ENCODE data around the gene WASHC1.
"Not testable (repeated sequence)": the region's sequence is repeated elsewhere in the genome, so short reads cannot be mapped to it uniquely, and the experiment has no call there.

WASHC1 gene

DNA sequence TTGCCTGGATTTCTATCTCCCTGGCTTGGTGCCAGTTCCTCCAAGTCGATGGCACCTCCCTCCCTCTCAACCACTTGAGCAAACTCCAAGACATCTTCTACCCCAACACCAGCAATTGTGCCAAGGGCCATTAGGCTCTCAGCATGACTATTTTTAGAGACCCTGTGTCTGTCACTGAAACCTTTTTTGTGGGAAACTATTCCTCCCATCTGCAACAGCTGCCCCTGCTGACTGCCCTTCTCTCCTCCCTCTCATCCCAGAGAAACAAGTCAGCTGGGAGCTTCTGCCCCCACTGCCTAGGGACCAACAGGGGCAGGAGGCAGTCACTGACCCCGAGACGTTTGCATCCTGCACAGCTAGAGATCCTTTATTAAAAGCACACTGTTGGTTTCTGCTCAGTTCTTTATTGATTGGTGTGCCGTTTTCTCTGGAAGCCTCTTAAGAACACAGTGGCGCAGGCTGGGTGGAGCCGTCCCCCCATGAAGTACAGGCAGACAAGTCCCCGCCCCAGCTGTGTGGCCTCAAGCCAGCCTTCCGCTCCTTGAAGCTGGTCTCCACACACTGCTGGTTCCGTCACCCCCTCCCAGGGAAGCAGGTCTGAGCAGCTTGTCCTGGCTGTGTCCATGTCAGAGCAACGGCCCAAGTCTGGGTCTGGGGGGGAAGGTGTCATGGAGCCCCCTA, 15.0 kb downstream of the WASHC1 start:
- WGBS = 93% methylated on average over 5 of the region's 10 CpGs

DNA sequence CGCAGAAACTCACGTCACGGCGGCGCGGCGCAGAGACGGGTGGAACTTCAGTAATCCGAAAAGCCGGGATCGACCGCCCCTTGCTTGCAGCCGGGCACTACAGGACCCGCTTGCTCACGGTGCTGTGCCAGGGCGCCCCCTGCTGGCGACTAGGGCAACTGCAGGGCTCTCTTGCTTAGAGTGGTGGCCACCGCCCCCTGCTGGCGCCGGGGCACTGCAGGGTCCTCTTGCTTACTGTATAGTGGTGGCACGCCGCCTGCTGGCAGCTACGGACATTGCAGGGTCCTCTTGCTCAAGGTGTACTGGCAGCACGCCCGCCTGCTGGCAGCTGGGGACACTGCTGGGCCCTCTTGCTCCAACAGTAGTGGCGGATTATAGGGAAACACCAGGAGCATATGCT, 18.1 kb downstream of the WASHC1 start:
- H2AFZ ChIP-seq (ENCODE audit: low read depth, low read length); H3K23ac ChIP-seq (ENCODE audit: low read length in 2 of 2); H4K91ac ChIP-seq (ENCODE audit: low read length); H3K9ac ChIP-seq (ENCODE audit: low read length); H4K8ac ChIP-seq (ENCODE audit: low read length); H3K9me3 ChIP-seq (ENCODE audit: control insufficient read depth, low read length); H2BK120ac ChIP-seq (ENCODE audit: low read depth, low read length); H2AK5ac ChIP-seq (ENCODE audit: low read length, severe bottlenecking); H2BK12ac ChIP-seq (ENCODE audit: low read length in 2 of 2); H3K4me3 ChIP-seq (ENCODE audit: insufficient read depth in 1 of 2, low read depth in 1 of 2, low read length in 2 of 2); DNase-seq; H3K14ac ChIP-seq (ENCODE audit: low read length in 2 of 2); H3K4ac ChIP-seq (ENCODE audit: low read depth in 1 of 2, low read length in 2 of 2); H3K4me1 ChIP-seq (ENCODE audit: control insufficient read depth, insufficient read depth, low read depth, low read length); H3K36me3 ChIP-seq (ENCODE audit: control insufficient read depth in 1 of 2, insufficient read depth in 2 of 2, low read depth in 1 of 2, low read length in 2 of 2); H3K18ac ChIP-seq (ENCODE audit: low read depth in 1 of 2, low read length in 2 of 2); H3K79me1 ChIP-seq (replicated peaks; ENCODE audit: low read length, poor library complexity, severe bottlenecking); H3K27ac ChIP-seq (ENCODE audit: low read length, poor library complexity, severe bottlenecking); H2BK15ac ChIP-seq (ENCODE audit: low read depth, poor library complexity, severe bottlenecking); H2BK5ac ChIP-seq (ENCODE audit: low read depth, low read length, poor library complexity, severe bottlenecking); H3K27me3 ChIP-seq (ENCODE audit: control insufficient read depth in 1 of 2, insufficient read depth in 1 of 2, low read length in 2 of 2); H3K4me2 ChIP-seq (ENCODE audit: low read length, poor library complexity, severe bottlenecking): not testable (repeated sequence)
- no CpG with 5 or more reads among the region's 26 CpGs for WGBS

More for the DNA sequence above, 15.0 kb downstream of the WASHC1 start:
- H3K4me1 ChIP-seq (ENCODE audit: control insufficient read depth, insufficient read depth, low read depth, low read length); H2BK12ac ChIP-seq (ENCODE audit: low read length in 2 of 2); H3K79me1 ChIP-seq (replicated peaks; ENCODE audit: low read length, poor library complexity, severe bottlenecking); H3K36me3 ChIP-seq (ENCODE audit: control insufficient read depth in 1 of 2, insufficient read depth in 2 of 2, low read depth in 1 of 2, low read length in 2 of 2); H3K4me3 ChIP-seq (ENCODE audit: insufficient read depth in 1 of 2, low read depth in 1 of 2, low read length in 2 of 2); H2BK120ac ChIP-seq (ENCODE audit: low read depth, low read length); H2AK5ac ChIP-seq (ENCODE audit: low read length, severe bottlenecking); H2AFZ ChIP-seq (ENCODE audit: low read depth, low read length); H3K27ac ChIP-seq (ENCODE audit: low read length, poor library complexity, severe bottlenecking); H3K27me3 ChIP-seq (ENCODE audit: control insufficient read depth in 1 of 2, insufficient read depth in 1 of 2, low read length in 2 of 2); DNase-seq; H3K9me3 ChIP-seq (ENCODE audit: control insufficient read depth, low read length); H3K9ac ChIP-seq (ENCODE audit: low read length); H3K4ac ChIP-seq (ENCODE audit: low read depth in 1 of 2, low read length in 2 of 2); H3K4me2 ChIP-seq (ENCODE audit: low read length, poor library complexity, severe bottlenecking); H2BK15ac ChIP-seq (ENCODE audit: low read depth, poor library complexity, severe bottlenecking); H4K91ac ChIP-seq (ENCODE audit: low read length); H4K8ac ChIP-seq (ENCODE audit: low read length); H3K18ac ChIP-seq (ENCODE audit: low read depth in 1 of 2, low read length in 2 of 2); H3K23ac ChIP-seq (ENCODE audit: low read length in 2 of 2); H3K14ac ChIP-seq (ENCODE audit: low read length in 2 of 2); H2BK5ac ChIP-seq (ENCODE audit: low read depth, low read length, poor library complexity, severe bottlenecking): not testable (repeated sequence)

DNA sequence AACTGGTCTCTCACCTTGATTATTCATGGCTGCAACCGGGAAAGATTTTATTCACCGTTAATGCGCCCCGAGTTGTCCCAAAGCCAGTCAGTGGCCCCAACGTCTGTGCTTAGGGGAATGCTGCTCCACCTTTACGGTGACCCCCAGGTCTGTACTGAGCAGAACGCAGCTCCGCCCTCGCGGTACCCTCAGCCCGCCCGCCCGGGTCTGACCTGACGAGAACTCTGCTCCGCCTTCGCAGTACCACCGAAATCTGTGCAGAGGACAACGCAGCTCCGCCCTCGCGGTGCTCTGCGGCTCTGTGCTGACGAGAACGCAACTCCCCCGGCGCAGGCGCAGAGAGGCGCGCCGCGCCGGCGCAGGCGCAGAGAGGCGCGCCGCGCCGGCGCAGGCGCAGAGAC, 18.6 kb downstream of the WASHC1 start:
- not testable (repeated sequence) for H3K4me2 ChIP-seq (ENCODE audit: low read length, poor library complexity, severe bottlenecking); H3K4me1 ChIP-seq (ENCODE audit: control insufficient read depth, insufficient read depth, low read depth, low read length); H2AK5ac ChIP-seq (ENCODE audit: low read length, severe bottlenecking); H2BK15ac ChIP-seq (ENCODE audit: low read depth, poor library complexity, severe bottlenecking); H3K36me3 ChIP-seq (ENCODE audit: control insufficient read depth in 1 of 2, insufficient read depth in 2 of 2, low read depth in 1 of 2, low read length in 2 of 2); H3K9ac ChIP-seq (ENCODE audit: low read length); H4K91ac ChIP-seq (ENCODE audit: low read length); H3K23ac ChIP-seq (ENCODE audit: low read length in 2 of 2); H3K27ac ChIP-seq (ENCODE audit: low read length, poor library complexity, severe bottlenecking); H3K18ac ChIP-seq (ENCODE audit: low read depth in 1 of 2, low read length in 2 of 2); H3K4ac ChIP-seq (ENCODE audit: low read depth in 1 of 2, low read length in 2 of 2); H3K14ac ChIP-seq (ENCODE audit: low read length in 2 of 2); H4K8ac ChIP-seq (ENCODE audit: low read length); H3K79me1 ChIP-seq (replicated peaks; ENCODE audit: low read length, poor library complexity, severe bottlenecking); H3K9me3 ChIP-seq (ENCODE audit: control insufficient read depth, low read length); H3K27me3 ChIP-seq (ENCODE audit: control insufficient read depth in 1 of 2, insufficient read depth in 1 of 2, low read length in 2 of 2); H2BK120ac ChIP-seq (ENCODE audit: low read depth, low read length); H3K4me3 ChIP-seq (ENCODE audit: insufficient read depth in 1 of 2, low read depth in 1 of 2, low read length in 2 of 2); H2AFZ ChIP-seq (ENCODE audit: low read depth, low read length); H2BK5ac ChIP-seq (ENCODE audit: low read depth, low read length, poor library complexity, severe bottlenecking); H2BK12ac ChIP-seq (ENCODE audit: low read length in 2 of 2)
- peak; percentile 12 for DNase-seq
- WGBS = 91% methylated on average over 32 of the region's 41 CpGs

DNA sequence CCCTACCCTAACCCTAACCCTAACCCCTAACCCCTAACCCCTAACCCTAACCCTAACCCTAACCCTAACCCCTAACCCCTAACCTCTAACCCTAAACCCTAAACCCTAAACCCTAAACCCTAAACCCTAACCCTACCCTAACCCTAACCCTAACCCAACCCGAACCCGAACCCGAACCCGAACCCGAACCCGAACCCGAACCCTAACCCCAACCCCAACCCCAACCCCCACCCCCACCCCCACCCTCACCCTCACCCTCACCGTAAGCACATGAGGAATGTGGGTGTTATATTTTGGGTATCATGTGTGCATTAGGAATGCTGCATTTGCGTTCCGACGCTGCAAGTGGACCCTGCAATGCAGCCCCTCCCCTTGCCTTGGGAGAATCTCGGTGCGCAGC, 19.0 kb downstream of the WASHC1 start:
- not testable (repeated sequence) for H3K4ac ChIP-seq (ENCODE audit: low read depth in 1 of 2, low read length in 2 of 2); H3K79me1 ChIP-seq (replicated peaks; ENCODE audit: low read length, poor library complexity, severe bottlenecking); H2AK5ac ChIP-seq (ENCODE audit: low read length, severe bottlenecking); H3K9me3 ChIP-seq (ENCODE audit: control insufficient read depth, low read length); H3K18ac ChIP-seq (ENCODE audit: low read depth in 1 of 2, low read length in 2 of 2); H3K4me1 ChIP-seq (ENCODE audit: control insufficient read depth, insufficient read depth, low read depth, low read length); H2AFZ ChIP-seq (ENCODE audit: low read depth, low read length); H4K8ac ChIP-seq (ENCODE audit: low read length); H2BK12ac ChIP-seq (ENCODE audit: low read length in 2 of 2); H3K9ac ChIP-seq (ENCODE audit: low read length); H4K91ac ChIP-seq (ENCODE audit: low read length); H2BK5ac ChIP-seq (ENCODE audit: low read depth, low read length, poor library complexity, severe bottlenecking); H3K14ac ChIP-seq (ENCODE audit: low read length in 2 of 2); H2BK120ac ChIP-seq (ENCODE audit: low read depth, low read length); H2BK15ac ChIP-seq (ENCODE audit: low read depth, poor library complexity, severe bottlenecking); H3K27ac ChIP-seq (ENCODE audit: low read length, poor library complexity, severe bottlenecking); H3K27me3 ChIP-seq (ENCODE audit: control insufficient read depth in 1 of 2, insufficient read depth in 1 of 2, low read length in 2 of 2); H3K4me3 ChIP-seq (ENCODE audit: insufficient read depth in 1 of 2, low read depth in 1 of 2, low read length in 2 of 2); H3K23ac ChIP-seq (ENCODE audit: low read length in 2 of 2); H3K36me3 ChIP-seq (ENCODE audit: control insufficient read depth in 1 of 2, insufficient read depth in 2 of 2, low read depth in 1 of 2, low read length in 2 of 2)
- no CpG with 5 or more reads among the region's 13 CpGs for WGBS
- DNase-seq = peak; percentile 1
- peak overlapping the region; percentile 47 for H3K4me2 ChIP-seq (ENCODE audit: low read length, poor library complexity, severe bottlenecking)

All from mesenchymal stem cell (in vitro differentiated cells and primary cell).